Mesenteric fat pad (tissue), 1 donor: Measurements from ENCODE around the gene FBLN2. TPM values are rescaled to one million over a fixed set of nuclear protein-coding genes. Genes with fewer than 3 reads are reported as not detected.

ENCODE experiments used
- DNase-seq: peaks from one replicate; pipeline ENCODE4 v3.0.0-alpha.2; 2020; ENCODE audit warnings: low spot score
- total RNA-seq: library from RNA; stranded (reverse); fragmentation: NEBNext Ultra II Directional; extraction: Animal tissue kit (Norgen Biotek cat#: 25700); gene quantifications from one replicate; pipeline ENCODE4 v1.2.1, GENCODE V29; 2021
- donor health status: DM: yes; HTN: yes; CAD: no.

FBLN2 gene
- total RNA-seq, 1 donor from 2014 or later: 269 TPM

DNA sequence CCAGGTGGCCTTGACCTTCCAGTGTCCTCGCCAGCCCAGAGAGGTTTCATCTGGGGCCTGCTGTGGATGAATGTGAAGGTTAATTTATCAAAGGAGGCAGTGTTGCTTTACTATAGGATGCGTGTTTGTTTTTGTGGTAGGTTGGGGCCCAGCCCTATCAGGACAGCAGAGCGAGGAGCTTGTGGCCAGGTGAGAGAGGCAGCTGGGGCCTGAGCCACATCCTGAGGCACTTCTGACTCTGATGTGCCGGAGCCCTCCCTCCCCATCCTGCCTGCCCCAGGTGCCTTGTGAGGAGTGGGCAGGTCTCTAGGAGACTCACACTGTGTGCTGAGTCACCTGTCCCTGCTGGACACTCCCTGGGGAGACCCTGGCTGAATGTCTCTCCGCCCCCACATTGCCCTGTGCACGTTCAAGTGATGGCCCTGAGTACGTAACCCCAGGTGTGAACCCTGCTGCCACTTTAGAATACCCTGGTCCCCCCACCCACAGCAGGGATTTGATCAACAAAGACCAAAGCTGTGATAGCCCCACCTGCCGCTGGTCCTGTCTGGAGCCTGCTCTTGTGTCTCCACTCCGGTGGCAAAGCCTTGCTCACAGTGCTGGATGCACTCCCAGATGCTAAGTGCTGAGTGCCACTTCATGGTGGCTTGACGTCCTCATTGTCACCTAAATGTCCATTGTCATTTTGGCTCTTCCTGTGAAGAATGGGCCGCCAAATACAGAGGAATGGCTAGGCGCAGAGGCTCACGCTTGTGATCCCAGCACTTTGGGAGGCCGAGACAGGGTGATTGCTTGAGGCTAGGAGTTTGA is 16.0 kb downstream of the FBLN2 start:
- DNase-seq: no peak

DNA sequence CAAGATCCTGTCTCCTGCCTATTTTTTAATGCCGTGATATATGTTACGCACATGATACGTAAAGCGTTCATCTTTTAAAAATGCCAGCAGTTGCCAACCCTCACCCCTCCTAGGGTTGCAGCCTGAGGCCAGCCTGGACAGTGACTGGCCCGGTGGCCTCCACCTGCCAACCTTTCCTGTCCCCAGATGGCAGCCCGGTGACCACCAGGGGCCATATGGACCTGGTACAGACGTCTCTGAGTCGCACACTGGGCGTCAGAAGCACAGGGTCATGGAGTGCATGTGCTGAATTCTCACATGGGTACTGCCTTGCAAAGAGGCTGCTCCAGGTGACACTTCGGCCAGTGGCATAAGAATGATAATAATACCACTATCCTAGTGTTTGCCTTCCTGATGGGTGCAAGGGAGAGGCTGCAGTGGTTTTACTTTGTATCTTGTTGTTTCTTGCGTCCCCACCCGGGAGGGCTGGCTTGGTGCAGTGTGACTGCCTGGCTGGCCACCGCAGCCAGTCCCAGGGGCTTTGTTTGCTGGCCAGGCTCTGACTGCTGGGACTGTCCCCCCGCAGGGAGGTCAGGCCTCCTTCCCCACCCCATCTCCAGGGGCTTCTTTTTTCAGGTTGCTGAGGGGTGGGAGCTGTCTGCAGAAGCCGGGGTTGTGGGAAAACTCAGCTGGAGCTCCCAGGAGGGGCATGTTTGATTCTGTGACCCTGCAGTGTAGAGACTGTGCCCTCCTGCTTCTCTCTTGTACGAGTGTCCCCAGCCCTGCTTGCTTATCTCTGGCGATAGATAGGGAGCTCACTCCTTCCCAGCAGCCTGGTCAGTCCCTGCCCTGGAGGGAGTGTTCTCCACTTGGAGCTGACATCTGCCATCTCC is 16.9 kb downstream of the FBLN2 start:
- DNase-seq: no peak

DNA sequence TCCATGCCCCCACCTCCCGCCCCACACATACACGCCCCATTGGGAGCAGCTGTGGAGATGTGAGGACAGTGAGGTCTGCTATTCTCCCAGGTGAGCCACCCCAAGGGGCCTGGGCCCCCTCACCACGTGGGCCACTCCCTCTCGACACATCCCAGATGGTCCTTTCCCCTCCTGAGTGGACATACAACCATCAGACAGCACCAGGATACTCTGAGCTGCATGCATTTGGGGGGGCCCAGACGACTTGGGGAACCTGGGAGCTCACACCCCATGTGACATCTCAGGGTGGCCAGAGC is 17.5 kb downstream of the FBLN2 start:
- no peak for DNase-seq

DNA sequence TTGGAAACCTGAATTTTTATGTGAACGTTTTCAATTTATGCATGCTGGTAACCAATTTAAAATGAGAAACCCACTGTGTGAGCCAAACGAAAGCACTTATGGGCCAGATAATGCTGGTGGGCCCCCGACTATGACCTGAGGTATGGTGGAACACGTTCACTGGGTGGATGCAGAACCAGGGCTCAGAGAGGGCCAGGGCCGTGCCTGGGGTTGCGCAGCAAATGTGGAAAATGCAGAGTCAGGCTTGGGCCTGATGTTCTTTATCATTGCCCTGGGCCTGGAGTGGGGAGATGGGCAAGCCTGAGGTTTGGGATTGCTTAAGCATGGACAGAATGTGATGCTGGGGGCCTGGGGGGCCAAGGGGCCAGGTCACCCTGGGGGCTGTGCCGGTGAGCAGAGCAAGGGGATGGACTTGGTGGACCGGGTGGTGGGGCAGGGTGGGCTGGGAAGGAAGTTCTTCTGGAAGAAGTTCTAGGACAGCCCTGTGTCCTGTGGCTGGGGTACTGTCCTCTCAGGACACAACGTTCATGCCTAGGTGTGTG is 17.9 kb downstream of the FBLN2 start:
- no peak for DNase-seq

DNA sequence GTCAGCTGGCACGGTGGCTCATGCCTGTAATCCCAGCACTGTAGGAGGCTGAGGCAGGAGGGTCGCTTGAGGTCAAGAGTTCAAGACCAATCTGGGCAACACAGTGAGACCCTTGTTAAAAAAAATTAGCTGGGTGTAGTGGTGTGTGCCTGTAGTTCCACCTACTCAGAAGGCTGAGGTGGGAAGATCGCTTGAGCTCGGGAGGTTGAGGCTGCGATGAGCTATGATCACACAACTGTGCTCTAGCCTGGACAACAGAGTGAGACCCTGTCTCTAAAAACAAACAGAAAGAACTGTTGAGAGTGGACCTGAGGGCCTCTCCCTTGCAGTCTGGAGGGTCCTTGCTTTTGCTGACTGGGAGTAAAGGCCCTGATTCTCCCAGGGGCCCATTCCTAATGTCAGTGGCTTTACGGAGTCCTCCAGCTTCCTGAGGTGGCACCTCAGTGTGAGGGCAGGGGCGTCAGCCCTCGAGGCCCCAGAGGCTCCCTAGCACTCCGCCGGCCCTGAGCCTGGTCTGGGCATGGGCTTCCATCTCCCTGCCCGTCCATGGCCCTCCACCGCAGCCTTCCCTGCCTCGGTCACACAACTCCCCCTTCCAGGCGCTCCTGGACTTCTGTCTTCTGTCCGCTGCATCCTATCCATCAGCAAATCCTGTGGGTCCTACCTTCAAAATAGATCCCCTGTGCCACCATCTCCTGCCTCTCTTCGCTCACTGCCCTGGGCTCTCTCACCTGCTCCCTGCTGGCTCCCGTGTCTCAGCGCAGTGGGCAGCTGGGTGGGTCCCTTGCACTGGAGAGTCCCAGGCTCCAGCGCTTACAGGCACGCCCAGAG is 19.0 kb downstream of the FBLN2 start:
- no peak for DNase-seq

DNA sequence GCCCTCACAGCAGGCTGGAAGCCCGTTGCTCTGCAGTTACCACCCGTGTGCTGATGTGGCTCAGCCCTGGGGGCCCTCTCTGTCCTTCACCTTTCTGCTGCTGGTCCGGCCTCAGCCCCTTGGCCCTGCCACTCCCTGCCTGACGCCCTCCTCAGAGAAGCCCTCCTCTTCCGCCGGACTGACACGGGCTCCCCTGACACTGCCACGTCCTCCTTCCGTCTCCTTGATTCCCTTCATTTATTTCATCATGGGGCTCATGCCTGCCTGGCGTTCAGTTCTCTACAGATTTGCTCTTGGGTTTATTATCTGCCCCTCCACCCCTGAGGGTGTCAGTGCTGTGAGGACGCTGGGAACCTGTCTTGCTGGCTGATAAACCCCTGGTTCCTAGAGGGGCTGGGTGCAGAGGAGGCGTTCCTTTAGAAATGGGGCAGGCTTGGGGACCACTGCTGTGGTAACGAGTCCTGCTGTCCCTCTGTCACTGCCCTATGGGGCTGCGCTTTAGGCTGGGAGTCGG is 19.6 kb downstream of the FBLN2 start:
- no peak for DNase-seq

DNA sequence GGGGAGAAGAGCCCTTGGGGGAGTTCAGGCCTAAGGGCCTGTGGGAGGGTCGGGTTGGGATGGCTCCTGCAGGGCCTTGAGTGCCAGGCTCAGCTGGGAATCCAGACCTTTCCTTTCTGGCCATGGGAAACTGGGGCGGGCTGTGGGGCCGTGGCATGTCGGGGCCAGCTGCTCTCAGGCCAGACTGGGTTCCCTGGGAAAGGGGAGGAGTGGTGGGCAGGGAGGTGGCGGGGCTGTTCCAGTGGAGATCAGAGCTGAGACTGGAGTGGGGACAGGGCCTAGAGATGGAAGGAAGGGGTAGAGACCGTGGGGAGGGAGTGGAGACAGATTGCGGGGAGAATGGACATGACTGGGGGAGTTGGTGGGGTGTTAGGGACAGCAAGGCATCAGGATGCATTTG is 20.3 kb downstream of the FBLN2 start:
- no peak for DNase-seq

DNA sequence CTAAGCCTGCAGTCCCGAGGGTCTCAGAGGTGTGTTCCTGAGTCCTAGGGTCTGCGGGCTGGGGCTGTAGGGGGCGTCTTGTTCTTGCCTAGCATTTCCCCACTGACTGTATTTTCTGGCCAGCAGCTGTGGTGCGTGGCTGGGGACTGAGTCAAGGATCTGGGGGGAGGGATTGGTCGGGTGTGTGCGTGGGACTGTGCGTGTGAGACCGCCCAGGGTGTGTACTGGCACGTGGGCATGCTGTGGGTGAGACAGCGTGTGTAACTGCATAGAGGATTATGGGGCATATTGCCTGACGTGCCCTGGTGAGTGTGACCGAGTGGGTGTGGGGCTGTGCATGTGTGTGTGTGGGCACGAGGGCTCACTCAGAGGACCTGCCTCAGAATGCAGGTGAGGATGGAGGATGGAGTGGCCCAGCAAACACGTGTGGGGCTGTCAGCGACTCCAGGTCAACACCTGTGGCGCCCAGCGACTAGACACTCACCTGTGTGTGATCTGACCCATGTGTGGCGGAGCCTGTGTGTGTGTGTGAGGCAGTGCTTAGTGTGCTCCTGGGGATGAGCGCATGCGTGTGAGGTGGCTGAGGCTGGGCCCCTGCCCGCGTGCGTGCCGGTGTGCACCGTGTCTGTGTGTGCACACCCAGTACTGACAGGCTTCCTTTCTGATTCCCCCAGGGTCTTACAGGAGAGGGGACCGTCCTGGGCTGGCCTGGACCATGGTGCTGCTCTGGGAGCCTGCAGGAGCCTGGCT is 20.9 kb downstream of the FBLN2 start:
- DNase-seq: no peak

DNA sequence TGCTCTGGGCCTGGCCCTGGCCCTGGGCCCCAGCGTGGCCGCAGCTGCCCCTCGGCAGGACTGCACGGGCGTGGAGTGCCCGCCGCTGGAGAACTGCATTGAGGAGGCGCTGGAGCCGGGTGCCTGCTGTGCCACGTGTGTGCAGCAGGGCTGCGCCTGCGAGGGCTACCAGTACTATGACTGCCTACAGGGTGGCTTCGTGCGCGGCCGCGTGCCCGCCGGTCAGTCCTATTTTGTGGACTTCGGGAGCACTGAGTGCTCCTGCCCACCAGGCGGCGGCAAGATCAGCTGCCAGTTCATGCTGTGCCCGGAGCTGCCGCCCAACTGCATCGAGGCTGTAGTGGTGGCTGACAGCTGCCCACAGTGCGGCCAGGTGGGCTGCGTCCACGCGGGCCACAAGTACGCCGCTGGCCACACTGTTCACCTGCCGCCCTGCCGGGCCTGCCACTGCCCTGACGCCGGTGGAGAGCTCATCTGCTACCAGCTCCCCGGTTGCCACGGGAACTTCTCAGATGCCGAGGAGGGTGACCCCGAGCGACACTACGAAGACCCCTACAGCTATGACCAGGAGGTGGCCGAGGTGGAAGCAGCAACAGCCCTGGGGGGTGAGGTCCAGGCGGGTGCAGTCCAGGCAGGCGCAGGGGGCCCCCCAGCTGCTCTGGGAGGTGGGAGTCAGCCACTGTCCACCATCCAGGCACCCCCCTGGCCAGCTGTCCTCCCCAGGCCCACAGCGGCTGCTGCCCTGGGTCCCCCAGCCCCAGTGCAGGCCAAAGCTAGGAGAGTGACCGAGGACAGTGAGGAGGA is 21.7 kb downstream of the FBLN2 start:
- DNase-seq: no peak

DNA sequence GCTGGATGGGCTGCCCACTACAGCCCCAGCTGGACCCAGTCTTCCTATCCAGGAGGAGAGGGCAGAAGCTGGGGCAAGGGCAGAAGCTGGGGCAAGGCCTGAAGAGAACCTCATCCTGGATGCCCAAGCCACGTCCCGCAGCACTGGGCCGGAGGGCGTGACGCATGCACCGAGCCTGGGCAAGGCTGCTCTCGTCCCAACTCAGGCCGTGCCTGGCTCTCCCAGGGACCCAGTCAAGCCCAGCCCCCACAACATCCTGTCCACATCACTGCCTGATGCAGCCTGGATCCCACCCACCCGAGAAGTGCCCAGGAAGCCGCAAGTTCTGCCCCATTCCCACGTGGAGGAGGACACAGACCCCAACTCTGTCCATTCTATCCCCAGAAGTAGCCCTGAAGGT is 22.3 kb downstream of the FBLN2 start:
- DNase-seq: no peak

DNA sequence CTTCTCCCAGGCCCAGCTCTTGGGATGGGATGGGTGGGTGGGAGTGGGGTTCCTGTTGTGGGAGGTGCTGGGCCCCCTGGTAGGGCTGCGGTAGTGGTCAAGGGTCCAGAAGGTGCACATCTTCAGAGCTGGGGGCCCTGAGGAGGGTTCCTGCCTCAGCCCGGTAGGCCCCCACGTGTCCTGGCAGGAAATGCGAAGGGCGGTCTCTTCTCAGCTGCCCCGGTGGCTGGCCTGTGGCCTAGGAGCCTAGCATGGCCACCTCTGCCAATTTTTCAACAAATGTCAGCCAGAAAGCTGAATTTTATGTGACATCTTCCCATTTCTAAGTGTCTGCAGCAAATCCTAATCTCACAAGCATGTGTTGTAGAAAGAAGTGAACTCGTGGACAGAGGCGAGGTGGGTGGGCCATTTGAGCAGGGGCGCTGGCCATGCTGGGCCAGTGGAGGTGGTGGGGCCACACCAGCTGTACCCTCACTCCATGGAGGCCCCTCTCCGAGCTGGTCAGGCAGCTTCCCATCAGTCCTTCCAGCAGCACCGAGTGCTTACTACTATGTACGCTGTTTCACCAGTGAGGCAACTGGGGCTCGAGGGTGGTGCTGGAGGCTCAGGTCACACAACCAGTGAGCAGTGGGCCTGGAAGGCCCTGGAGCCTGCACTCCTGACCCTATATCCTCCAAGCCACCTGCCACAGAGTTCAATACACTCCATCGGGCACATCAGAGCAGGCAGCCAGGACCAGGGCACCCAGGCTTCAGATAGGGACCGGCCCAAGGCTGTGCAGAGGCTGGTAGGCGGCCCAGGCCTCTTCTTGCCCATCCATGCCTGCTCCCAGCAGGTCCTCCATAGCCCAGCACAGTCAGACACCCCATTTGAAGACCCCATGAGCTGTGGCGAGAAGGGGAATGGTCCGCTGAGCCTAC is 23.2 kb downstream of the FBLN2 start:
- no peak for DNase-seq

DNA sequence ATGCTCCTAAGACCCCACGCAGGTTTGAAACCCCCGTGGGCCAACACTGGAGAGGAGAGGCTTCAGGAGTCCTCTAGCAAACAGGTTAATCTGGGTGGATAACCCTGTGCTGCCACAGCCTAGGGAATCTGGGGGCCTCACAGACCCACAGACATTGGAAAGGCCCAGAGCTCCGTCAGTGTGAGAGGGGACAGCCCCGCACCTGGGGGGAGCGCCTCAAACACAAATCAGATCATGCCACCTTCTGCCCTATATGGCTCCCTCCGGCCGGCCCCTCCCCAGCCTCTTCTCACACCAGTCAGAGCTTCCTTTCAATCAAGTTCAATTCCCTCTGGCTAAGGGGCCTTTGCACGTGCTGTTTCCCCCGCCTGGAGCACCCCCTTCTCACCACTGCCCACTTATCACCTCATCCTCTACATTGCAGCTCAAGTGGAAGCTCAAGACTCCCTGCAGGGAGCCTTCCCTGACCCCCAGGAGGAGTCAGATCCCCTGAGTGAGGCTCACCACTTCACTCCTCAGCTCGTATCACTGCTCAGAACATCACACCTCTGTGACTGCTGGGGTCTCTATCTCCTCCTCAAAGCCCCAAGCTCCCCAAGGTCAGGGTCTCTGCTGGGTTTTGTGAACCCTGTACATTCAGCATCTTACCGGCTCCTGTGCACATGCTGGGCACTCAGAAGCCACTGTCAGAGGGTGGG is 24.1 kb downstream of the FBLN2 start:
- DNase-seq: no peak

DNA sequence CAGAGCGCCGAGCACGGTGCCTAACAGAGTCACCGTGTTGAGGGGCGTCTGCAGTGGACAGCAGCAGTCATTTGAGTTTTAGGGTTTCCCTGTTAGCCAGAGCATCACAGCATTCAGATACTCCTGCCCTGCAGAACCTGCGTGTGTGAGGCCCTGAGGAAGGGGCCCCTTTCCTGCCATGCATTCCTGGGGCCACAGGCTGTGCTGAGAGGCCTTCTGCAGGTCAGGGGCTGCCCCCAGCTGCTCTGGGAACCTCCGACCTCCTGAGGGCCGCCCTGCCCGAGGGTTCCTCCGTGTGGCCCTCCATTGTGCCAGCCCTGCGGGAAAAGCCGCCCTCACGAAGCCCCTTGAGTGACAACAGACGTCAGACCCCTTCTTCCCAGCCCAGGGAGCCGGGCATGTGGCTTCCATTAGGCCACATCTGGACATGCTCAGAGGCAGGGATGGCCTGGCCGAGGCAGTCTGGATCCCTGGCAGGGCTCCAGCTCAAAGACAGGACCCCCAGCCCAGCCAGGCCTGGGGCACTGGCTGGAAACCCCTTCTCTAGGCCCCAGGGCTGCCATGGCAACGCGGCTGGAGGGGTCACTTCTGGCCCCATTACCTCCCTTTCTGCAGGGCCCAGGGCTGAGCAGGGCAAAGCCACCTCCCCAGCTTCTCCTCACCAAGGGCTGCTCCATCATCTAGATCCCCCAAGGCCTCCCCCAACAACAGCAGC is 25.3 kb downstream of the FBLN2 start:
- DNase-seq: no peak

DNA sequence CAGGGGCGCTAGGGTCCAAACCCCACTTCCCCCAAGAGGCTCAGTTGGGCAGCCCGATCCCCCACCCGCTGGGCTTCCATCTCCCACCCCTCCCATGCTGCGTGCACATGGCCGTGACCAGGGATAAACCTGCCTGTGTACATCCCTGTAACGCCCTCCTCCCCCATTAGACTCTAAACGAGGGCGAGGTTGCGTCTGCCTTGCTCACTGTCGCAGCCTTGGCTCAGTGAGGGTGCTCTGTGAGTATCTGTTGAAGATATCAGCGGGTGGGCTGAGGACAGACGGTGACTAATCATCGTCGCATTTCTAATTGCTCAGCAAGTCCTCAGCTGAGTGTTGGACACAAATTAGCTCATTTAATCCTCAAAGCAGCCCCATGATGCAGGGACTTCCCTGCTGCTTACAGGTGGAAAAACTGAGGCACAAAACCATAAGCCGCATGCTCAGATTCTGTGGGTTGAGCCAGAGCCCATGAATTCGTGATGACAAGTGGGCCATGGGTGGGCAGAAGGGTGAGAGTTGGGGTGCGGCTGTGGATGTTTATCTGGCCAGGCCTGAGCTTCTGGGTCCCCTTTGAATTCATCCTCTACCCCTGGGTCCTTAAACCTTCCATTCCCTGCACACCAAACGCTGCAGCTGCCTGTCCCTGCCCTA is 26.0 kb downstream of the FBLN2 start:
- DNase-seq: no peak

DNA sequence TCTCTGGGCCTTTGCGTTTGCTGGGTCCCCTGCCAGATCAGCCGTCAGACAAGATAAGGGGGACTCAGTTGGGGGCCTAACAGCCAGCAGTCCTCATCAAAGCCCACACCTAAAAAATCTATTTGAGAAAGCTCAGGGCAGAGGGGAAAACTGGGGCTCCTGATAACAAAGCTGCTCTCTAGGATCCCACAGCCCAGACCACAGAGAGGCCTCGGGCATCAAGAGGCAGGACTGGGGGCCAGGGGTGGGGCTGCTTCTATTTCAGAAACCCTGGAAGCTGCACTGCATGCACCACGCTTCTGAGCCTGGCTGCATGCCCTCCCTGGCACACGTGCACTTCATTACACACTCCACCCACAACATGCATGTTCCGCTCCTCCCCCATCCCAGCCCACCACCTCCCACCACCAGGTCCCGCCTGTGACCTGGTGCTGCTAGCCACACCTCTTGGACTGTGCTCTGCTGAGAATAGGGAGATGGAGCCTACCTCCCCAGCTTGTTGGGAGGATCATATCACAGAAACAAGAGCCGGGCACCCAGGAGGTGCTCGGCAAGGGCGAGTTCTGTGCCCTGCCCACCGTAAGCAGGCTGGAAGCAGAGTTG is 26.6 kb downstream of the FBLN2 start:
- no peak for DNase-seq
